HL-60 (cell line): ENCODE data around the gene SLC29A2.

Experiments used
- CTCF ChIP-seq: IDR thresholded peaks from one replicate; pipeline ENCODE4 v1.5.1; 2011; ENCODE audit warnings: low read length, control low read depth, inconsistent platforms; ENCODE audit not compliant: insufficient read depth
- POLR2AphosphoS5 ChIP-seq: IDR thresholded peaks from 2 replicates; pipeline ENCODE4 v1.6.1; 2012; ENCODE audit warnings: low read depth
- REST ChIP-seq: IDR thresholded peaks from 2 replicates; pipeline ENCODE4 v1.6.1; 2012; ENCODE audit warnings: low read depth; ENCODE audit not compliant: insufficient replicate concordance
- SPI1 ChIP-seq: IDR thresholded peaks from 2 replicates; pipeline ENCODE4 v1.6.1; 2012; ENCODE audit warnings: low read depth, mild to moderate bottlenecking, borderline replicate concordance

DNA sequence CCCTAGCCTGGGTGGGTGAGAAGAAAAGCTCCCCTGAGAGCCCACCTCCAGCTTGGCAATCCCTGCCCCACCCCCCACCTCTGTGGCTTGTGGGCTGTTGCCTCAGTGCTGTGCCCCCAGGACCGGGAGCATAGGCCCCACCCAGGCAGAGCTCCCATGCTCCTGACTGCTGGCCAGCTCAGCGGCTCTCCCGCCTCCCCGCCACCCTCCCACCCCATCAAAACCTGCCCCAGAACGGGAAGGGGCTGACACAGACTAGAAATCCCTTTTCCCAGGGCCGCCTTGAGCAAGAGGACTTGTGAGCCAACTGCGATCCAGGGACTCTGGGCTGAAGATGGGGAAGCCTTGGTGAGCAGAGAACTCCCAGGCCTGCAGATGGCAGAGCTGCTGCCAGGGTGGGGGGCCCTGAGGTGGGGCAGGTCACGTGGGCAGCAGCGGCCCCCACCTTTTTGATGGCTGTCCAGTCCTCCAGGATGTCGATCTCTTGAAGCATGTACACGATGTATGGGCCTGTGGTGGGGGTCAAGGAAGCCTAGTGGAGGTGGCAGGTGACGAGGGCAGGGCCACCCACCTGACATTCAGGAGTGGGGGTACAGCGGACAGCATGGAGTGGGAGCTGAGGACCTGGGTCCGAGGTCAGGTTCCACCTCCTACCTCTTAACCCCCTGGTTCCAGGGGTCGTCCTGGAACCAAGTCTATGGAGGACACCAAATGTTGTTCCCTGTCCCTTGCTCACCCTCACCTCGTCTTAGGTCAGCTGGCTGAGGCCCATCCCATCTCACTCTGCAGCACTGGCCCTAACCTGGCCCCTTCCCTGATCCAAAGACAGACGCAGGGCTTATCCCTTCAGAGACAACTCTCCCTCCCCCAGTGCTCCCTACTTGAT lies 33.0 kb downstream of the SLC29A2 start:
- no peak for TF ChIP-seq CTCF
- no peak for TF ChIP-seq REST
- no peak for TF ChIP-seq SPI1
- no peak for TF ChIP-seq POLR2AphosphoS5
